ENCODE data around the gene STAC3. TPM values are rescaled to one million over a fixed set of nuclear protein-coding genes. Genes with fewer than 3 reads are reported as not detected.
A peak's percentile ranks its signal among the peaks of the same experiment; 100 is the strongest.

The STAC3 gene
- total and polyA plus RNA-seq, 9 of the 15 experiments (the other 6 are each of a cell fraction or from before 2014, with no cell fraction given): 0.45 to 6.4 (median 3.3) TPM

DNA sequence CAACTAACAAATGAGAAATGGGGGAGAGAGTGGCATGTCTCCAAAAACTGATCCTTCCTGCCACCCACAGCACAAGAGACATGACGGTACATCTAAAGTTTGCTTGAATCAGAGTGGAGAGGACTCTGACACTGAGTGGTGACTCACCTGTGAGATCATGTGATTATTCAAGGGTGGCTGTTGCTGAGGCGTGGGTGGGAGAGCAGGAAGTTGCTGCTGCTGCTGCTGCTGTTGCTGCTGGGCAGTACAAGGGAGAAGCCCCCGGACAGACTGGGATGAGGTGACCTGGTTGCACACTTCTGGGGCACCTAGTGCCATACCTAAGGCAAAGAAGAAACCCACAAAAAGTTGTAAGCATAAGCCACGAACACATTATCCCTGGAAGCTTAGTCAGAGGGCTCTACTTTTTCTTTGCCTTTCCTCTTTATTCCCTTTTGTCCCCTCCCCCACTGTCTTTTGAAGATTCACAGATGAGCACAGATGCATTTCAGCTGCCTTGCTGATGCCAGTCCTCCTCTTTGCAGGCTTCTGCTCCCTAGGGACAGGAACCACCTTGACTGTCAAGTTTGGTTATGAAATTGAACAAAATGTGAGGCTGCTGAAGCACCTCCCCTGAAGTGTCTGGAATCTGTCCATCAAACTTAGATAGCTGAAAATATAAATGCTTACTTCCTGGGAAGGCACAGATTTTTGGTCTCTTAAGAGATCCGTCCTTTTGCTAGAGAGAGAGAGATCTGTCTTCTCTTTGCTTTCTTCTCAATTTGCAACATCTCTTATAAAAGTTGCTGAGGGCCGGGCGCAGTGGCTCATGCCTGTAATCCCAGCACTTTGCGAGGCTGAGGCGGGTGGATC lies 29.4 kb upstream of the STAC3 start (continued):
- no peak for TF ChIP-seq CHD7 (IDR thresholded peaks at IDR 0.05; ENCODE audit: low read depth, low read length)
- TF ChIP-seq ZNF444 (CRISPR knock-in tag; IDR thresholded peaks at IDR 0.05): no peak
- TF ChIP-seq ELK1 (CRISPR knock-in tag; IDR thresholded peaks at IDR 0.05): no peak
- no peak for TF ChIP-seq FOXK1 (CRISPR knock-in tag; IDR thresholded peaks at IDR 0.05; ENCODE audit: borderline replicate concordance)
- peak; percentile 43; the same call in 1 of the 2 replicates for TF ChIP-seq SMARCC2 (IDR thresholded peaks at IDR 0.05; ENCODE audit: low read depth)
- peak in 1 of 2 experiments; percentile 56; a peak in 2 of 4 replicates for TF ChIP-seq RCOR1 (IDR thresholded peaks at IDR 0.05; ENCODE audit: borderline replicate concordance in 1 of 2, low read depth in 2 of 2, low read length in 2 of 2)
- peak; percentile 25 for TF ChIP-seq TAF9B (IDR thresholded peaks at IDR 0.05; ENCODE audit: partially characterized antibody)
- TF ChIP-seq PRPF4 (IDR thresholded peaks at IDR 0.05; ENCODE audit: insufficient read depth, low read depth, low read length, poor library complexity, severe bottlenecking): no peak
- TF ChIP-seq ZFP30 (CRISPR knock-in tag; IDR thresholded peaks at IDR 0.05; ENCODE audit: borderline replicate concordance): no peak
